GM12801 (cell line): ENCODE results near the gene CREG1.

Experiments
- TF ChIP-seq, protein P1 (sequence below): IDR thresholded peaks from one replicate; pipeline ENCODE4 v1.5.1; 2011; ENCODE audit warnings: control low read depth; ENCODE audit not compliant: insufficient read length; ENCODE audit errors: extremely low read depth

The CREG1 gene

GRCh38 chr1:167510244-167510643, 43.3 kb downstream of the CREG1 start:
- TF ChIP-seq, protein P1, sequence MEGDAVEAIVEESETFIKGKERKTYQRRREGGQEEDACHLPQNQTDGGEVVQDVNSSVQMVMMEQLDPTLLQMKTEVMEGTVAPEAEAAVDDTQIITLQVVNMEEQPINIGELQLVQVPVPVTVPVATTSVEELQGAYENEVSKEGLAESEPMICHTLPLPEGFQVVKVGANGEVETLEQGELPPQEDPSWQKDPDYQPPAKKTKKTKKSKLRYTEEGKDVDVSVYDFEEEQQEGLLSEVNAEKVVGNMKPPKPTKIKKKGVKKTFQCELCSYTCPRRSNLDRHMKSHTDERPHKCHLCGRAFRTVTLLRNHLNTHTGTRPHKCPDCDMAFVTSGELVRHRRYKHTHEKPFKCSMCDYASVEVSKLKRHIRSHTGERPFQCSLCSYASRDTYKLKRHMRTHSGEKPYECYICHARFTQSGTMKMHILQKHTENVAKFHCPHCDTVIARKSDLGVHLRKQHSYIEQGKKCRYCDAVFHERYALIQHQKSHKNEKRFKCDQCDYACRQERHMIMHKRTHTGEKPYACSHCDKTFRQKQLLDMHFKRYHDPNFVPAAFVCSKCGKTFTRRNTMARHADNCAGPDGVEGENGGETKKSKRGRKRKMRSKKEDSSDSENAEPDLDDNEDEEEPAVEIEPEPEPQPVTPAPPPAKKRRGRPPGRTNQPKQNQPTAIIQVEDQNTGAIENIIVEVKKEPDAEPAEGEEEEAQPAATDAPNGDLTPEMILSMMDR = no peak

DNA sequence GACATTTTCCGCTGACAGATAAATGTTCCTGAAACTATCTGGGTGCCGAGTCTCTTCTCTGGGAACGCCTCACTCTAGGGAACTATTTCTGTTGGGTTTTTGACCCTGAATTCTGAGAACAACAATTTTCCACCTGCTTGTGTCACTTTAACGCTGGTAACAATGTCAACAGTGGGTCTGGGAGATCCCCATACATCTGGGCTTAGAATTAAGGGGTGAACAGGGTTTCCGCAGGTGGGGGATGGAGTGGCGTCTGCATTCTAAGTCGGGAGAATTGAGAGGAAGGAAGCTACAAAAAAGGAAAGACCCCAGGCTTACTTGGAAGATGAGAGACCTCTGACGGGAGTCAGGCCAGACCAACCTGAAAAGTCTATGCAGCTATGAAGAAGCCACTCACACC, 44.0 kb downstream of the CREG1 start:
- TF ChIP-seq, protein P1 = no peak

DNA sequence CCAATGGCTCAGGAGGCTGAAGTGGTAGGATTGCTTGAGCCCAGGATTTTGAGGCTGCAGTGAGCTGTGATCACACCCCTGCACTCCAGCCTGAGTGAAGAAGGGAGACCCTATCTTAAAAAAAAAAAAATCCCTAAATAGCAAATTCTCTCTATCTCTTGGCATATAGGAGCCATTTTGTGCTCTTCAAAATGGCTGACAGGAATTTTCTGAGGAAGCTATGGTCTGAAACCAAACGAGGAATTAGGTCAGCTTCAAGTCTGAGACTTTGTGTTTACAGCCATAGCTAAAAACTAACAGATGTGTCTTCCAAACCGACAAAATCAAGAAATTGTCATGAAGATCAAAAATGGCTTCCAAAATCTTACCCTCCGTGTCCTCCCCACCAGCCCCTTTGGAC, 45.8 kb downstream of the CREG1 start:
- TF ChIP-seq, protein P1 = no peak

DNA sequence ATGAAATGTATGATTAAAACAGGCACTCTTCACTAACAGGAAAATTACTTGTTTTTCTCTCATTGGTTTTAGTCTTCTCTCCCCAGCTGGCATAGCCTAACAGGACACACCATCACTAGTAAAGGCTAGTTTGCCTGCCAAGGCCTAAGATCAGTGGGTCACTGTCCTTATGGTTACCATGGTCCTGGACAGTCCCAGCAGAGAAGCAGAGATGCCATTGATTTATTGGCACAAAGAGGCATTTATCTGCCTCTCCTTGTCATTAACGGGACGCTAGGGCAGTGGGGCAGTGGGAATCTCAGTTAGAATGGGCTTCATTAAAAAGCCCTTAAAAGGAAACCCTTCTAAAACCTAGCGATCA, 49.1 kb downstream of the CREG1 start:
- TF ChIP-seq, protein P1 = no peak

- TF ChIP-seq, protein P1 = no peak
Observed at GRCh38 chr1:167503626-167504466, 49.7 kb downstream of the CREG1 start.

GRCh38 chr1:167502719-167503462, 50.7 kb downstream of the CREG1 start:
- TF ChIP-seq, protein P1 = no peak

DNA sequence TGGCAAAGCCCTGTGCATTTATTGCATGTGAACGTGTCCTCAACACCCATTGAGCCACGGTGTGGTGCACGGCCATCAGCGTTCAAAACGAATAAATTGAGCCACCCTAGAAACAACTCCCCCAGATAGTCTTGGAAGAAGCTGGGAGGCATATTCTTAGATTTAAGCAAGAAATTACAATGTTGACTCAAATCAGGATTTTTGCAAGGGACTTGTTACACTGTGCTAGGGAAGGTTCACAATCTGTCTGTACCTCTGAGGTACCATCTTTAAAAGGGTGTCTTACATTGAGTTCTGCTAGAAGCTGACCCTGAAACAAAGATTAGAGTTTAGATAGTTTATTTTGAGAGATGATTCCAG, 51.4 kb downstream of the CREG1 start:
- TF ChIP-seq, protein P1 = no peak
